Heart right ventricle (tissue), 16 donors: ENCODE results near the gene ALPP. TPM values are rescaled to one million over a fixed set of nuclear protein-coding genes. Genes with fewer than 3 reads are reported as not detected.
A peak's percentile ranks its signal among the peaks of the same experiment; 100 is the strongest.
"Not testable (repeated sequence)": the region's sequence is repeated elsewhere in the genome, so short reads cannot be mapped to it uniquely, and the experiment has no call there.

Source experiments
- ATAC-seq, 8 donors: fragments of 200-7000 bp; cut with Tn5 transposase; one replicate each; pipeline ENCODE4 v1.9.1; 2020; ENCODE audit warnings: mild to moderate bottlenecking in 8 of 8, moderate library complexity in 8 of 8, moderate number of reproducible peaks in 1 of 8
- DNase-seq, 2 donors: peaks; one replicate each; pipeline ENCODE4 v3.0.0-alpha.2; 2020
- H3K27ac ChIP-seq, 10 donors: fragments of 200-600 bp; sonication (generic) in 2 of 10; one replicate each; pipeline versions ENCODE4 v1.5.0 to v1.8.0; 2020 to 2022; ENCODE audit warnings: mild to moderate bottlenecking in 3 of 10
- H3K27me3 ChIP-seq, 7 donors: fragments of 200-600 bp; one replicate each; pipeline ENCODE4 v1.8.0; 2021 to 2022; ENCODE audit warnings: mild to moderate bottlenecking in 2 of 7
- H3K36me3 ChIP-seq, 9 donors: fragments of 200-600 bp; sonication (generic) in 1 of 9; one replicate each; pipeline versions ENCODE4 v1.5.0 to v1.8.0; 2020 to 2022; ENCODE audit warnings: mild to moderate bottlenecking in 2 of 9
- H3K4me1 ChIP-seq, 9 donors: fragments of 200-600 bp; sonication (generic) in 1 of 9; one replicate each; pipeline versions ENCODE4 v1.5.0 to v1.8.0; 2020 to 2022; ENCODE audit warnings: mild to moderate bottlenecking in 4 of 9
- H3K4me3 ChIP-seq, 10 donors: fragments of 200-600 bp; sonication (generic) in 2 of 10; one replicate each; pipeline versions ENCODE4 v1.5.0 to v1.8.0; 2020 to 2022; ENCODE audit warnings: mild to moderate bottlenecking in 7 of 10, moderate library complexity in 2 of 10
- H3K9me3 ChIP-seq, 11 donors: fragments of 200-600 bp in 10 of 11; sonication (generic) in 2 of 11; one replicate each; pipeline versions ENCODE4 v1.5.0 to v1.8.0; 2013 to 2022; ENCODE audit warnings: mild to moderate bottlenecking in 2 of 11, control low read depth in 1 of 11, moderate library complexity in 1 of 11
- WGBS, 2 donors: extraction: QIAGEN DNeasy Blood & Tissue Kit; methylation state at CpG; one replicate each; pipeline ENCODE4 v1.1.7; 2013; ENCODE audit warnings: inconsistent platforms in 1 of 2; 5-methylcytosine and 5-hydroxymethylcytosine counted together
- intact Hi-C, 10 donors: fragments of 100-400 bp; cut with DNase I; formaldehyde crosslinking; loops; one replicate each; pipeline versions ENCODE4 v1.11.1 to v1.14.2; 2022
- polyA plus RNA-seq, 2 donors: library from polyadenylated mRNA; stranded (reverse); fragments of 200-250 nt; gene quantifications; one replicate each; pipeline ENCODE4 v1.2.3, GENCODE V29; 2013
- total RNA-seq, 10 donors: library from RNA; stranded (reverse); fragmentation: NEBNext Ultra II Directional in 3 of 10; extraction: Animal tissue kit (Norgen Biotek cat#: 25700) in 3 of 10; gene quantifications; one replicate each; pipeline versions ENCODE4 v1.2.1 to v1.2.4, GENCODE V29; 2021 to 2023
- TF ChIP-seq, protein P1 (sequence below), 9 donors: fragments of 200-600 bp; sonication (generic) in 2 of 9; IDR thresholded peaks; one replicate each; pipeline versions ENCODE4 v1.5.0 to v1.8.0; 2021 to 2022; ENCODE audit warnings: antibody characterized with exemption in 9 of 9, mild to moderate bottlenecking in 5 of 9, moderate library complexity in 1 of 9
- donor health status: Arrhythmogenic right ventricular cardiomyopathy.
- donor health status: ischemic (EF 13 %, LVEDD 7.1; RV severe dilation, severe dysfunction).
- donor health status: healthy with polysubstance abuse.
- donor health status: DM: no; HTN: yes; CAD: no.
- donor health status: DM: no; HTN: no; CAD: no.
- donor health status: ischemic (EF 25% LVEDD 6.9; RV normal size, moderate dysfunction).
- donor health status: ischemic (EF 25% LVEDD 5.7; RV mildly dilated, moderate dysfunction).
- donor health status: healthy.
- donor health status: DM: yes; HTN: yes; CAD: no.
- donor health status: Ischemic cardiomyopathy.
- donor health status: ischemic (EF 35%, LVEDD 5.7; RV mildly dilated, moderate dysfunction).
- donor health status: nonischemic (EF 11% LVEDD 7.7; RV severe dilation, severe dysfunction).
- donor health status: DM: yes; HTN: yes; CAD: no.
- donor health status: PGD.
- donor health status: ischemic (EF 29% LVEDD 5.4; RV normal size, mild dysfunction).
- donor health status: nonischemic (EF 23%, LVEDD 6.1; RV moderate dilation, normal function).

The ALPP gene
- total and polyA plus RNA-seq, 12 donors = not detected

DNA sequence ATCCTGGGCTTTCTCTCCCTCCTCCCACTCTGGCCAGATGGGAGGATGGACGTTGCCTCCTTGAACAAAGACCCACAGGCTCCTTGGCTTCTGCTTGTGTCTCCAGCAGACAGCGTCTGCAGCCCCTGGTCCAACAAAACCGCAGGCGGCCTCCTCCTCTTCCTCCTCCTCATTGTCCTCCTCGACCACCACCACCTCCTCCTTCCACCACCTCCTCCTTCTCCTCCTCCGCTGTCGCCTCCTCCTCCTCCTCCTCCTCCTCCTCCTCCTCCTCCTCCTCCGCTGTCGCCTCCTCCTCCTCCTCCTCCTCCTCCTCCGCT is 45.7 kb upstream of the ALPP start:
- DNase-seq = no peak
- no peak for ATAC-seq
- intact Hi-C loops = loop anchor here in 1 of 10 donors (10.0 kb wide), 1 partner anchor 102 kb away; no protein-coding TSS in a partner anchor

DNA sequence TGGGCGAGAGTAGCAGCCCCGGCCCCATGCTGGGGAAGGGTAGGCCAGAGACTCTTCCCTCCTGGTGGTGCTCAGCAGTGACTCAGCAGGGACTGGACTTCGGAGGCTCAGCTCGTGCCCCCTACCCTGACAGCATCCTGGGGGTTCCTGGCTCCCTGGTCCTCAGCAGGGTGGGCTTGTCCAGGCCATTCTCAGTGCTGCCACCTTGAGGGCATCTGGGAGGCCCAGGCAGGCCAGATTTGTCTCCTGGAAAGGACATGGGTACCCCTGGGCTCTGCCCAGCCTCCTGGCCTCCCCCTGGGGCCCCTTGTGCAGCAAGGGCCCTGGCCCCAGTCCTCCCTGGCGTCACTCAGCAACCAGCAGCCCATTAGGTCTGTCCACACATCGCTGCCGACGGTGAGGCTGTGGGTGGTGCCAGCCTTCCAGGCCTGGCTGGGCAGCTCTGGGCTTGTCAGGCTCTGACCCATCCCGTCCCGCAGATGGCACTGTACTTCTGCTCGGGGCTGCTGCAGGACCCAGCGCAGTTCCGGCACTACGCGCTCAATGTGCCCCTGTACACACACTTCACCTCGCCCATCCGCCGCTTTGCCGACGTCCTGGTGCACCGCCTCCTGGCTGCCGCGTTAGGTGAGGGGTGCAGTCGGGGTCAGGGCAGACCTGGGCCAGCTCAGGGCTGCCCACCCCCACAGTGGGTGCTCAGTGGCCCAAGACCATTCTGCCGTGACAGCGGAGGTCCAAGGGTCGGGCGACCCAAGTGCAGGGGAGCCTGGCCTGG is 45.0 kb upstream of the ALPP start:
- 94 to 97% methylated on average over 27 to 28 of the region's 28 CpGs for WGBS, 2 donors
- no peaks in the 10 kb centered on the region for H3K9me3 ChIP-seq
- intact Hi-C loops = loop anchor here in 1 of 10 donors (10.0 kb wide), 1 partner anchor 101 kb away; no protein-coding TSS in a partner anchor
- TF ChIP-seq, protein P1, sequence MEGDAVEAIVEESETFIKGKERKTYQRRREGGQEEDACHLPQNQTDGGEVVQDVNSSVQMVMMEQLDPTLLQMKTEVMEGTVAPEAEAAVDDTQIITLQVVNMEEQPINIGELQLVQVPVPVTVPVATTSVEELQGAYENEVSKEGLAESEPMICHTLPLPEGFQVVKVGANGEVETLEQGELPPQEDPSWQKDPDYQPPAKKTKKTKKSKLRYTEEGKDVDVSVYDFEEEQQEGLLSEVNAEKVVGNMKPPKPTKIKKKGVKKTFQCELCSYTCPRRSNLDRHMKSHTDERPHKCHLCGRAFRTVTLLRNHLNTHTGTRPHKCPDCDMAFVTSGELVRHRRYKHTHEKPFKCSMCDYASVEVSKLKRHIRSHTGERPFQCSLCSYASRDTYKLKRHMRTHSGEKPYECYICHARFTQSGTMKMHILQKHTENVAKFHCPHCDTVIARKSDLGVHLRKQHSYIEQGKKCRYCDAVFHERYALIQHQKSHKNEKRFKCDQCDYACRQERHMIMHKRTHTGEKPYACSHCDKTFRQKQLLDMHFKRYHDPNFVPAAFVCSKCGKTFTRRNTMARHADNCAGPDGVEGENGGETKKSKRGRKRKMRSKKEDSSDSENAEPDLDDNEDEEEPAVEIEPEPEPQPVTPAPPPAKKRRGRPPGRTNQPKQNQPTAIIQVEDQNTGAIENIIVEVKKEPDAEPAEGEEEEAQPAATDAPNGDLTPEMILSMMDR (IDR thresholded peaks at IDR 0.05) = peak in 5 of 9 donors; percentile 17 to 37 (median 27)
- H3K4me1 ChIP-seq = peaks cover 0 to 6% (median 0%) of the 10 kb centered on the region in 9 donors
- no peak for ATAC-seq
- H3K4me3 ChIP-seq = no peak overlapping the region
- no peak overlapping the region for H3K27ac ChIP-seq
- no peaks in the 10 kb centered on the region for H3K27me3 ChIP-seq
- DNase-seq = no peak
- peaks cover 0 to 27% (median 0%) of the 10 kb centered on the region in 9 donors for H3K36me3 ChIP-seq

More for the DNA sequence above, 45.7 kb upstream of the ALPP start:
- peaks cover 0 to 27% (median 0%) of the 10 kb centered on the region in 9 donors for H3K36me3 ChIP-seq
- H3K9me3 ChIP-seq = no peaks in the 10 kb centered on the region
- H3K4me3 ChIP-seq = no peak overlapping the region
- WGBS, 2 donors = 85 to 88% methylated on average over 4 to 8 of the region's 10 CpGs
- H3K4me1 ChIP-seq = peaks cover 0 to 6% (median 0%) of the 10 kb centered on the region in 9 donors
- no peak overlapping the region for H3K27ac ChIP-seq
- TF ChIP-seq, protein P1 (IDR thresholded peaks at IDR 0.05) = no peak
- no peaks in the 10 kb centered on the region for H3K27me3 ChIP-seq

GRCh38 chr2:232334136-232334884 is 44.2 kb upstream of the ALPP start:
- H3K27me3 ChIP-seq, H3K9me3 ChIP-seq, ATAC-seq, H3K4me3 ChIP-seq, DNase-seq, H3K27ac ChIP-seq, H3K4me1 ChIP-seq: not testable (repeated sequence)
- intact Hi-C loops = loop anchor here in 1 of 10 donors (10.0 kb wide), 1 partner anchor 100 kb away; no protein-coding TSS in a partner anchor
- 93 to 97% methylated on average over 29 to 31 of the region's 33 CpGs for WGBS, 2 donors
- H3K36me3 ChIP-seq = peaks cover 0 to 27% (median 0%) of the 10 kb centered on the region in 9 donors

DNA sequence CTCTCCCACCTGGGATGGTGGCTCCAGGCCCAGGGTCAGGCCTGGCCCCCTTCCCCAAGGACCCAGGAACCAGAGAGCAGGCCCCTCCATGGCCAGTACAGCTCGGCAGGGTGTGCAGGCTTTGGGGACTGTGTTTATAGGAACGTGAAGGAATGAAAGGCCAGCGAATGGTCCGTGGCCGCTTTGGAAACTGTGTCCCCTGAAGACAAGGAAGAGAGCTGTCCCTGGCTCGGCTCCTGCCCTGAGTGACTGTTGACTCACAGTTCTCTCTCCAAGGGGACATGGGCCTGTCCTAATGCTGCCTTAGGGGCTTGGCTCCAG is 43.7 kb upstream of the ALPP start:
- ATAC-seq, H3K27ac ChIP-seq, H3K4me1 ChIP-seq, DNase-seq, H3K4me3 ChIP-seq, H3K9me3 ChIP-seq, H3K27me3 ChIP-seq: not testable (repeated sequence)
- peaks cover 0 to 27% (median 0%) of the 10 kb centered on the region in 9 donors for H3K36me3 ChIP-seq
- intact Hi-C loops = loop anchor here in 1 of 10 donors (10.0 kb wide), 1 partner anchor 100 kb away; no protein-coding TSS in a partner anchor
- WGBS, 2 donors = 91 to 100% methylated on average over 5 to 6 of the region's 6 CpGs

DNA sequence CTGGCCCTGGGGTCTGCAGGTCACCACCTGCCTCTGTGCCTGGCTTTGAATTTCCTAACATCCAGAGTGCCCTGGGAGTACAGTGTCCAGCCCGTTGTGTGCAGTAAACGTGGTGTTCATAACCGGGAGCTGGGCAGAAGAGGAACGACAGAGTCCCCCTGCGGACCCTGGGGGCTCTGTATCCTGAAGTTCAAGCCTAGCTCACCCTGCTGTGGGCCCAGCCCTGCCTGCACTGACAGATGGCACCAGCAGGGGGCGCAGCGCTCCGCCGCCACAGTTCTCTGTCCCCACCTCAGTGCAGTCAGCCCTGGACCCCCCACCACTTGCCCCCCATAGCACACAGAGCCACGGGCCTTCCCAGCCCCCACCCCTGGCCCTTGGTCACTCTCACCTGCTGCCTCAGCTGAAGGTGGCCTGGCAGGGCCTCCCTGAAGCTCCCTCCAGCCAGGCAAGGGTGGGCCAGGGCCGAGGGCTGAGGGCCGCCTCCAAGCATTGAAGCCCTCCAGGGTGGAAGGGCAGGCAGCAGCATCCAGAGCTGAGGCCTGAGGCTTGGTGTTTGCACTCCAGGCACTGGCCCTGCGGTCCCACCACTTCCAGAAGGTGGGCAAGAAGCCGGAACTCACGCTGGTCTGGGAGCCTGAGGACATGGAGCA is 43.2 kb upstream of the ALPP start:
- intact Hi-C loops = loop anchor here in 1 of 10 donors (10.0 kb wide), 1 partner anchor 99 kb away; no protein-coding TSS in a partner anchor

More for the DNA sequence above, 43.2 kb upstream of the ALPP start:
- H3K27ac ChIP-seq, H3K27me3 ChIP-seq, H3K4me1 ChIP-seq, DNase-seq, H3K4me3 ChIP-seq, H3K9me3 ChIP-seq: not testable (repeated sequence)
- H3K36me3 ChIP-seq = peaks cover 0 to 27% (median 0%) of the 10 kb centered on the region in 9 donors
- 61 to 62% methylated on average over 15 of the region's 15 CpGs for WGBS, 2 donors
- TF ChIP-seq, protein P1 (IDR thresholded peaks at IDR 0.05) = peak; percentile 22 to 69 (median 56)
- ATAC-seq = peak in 3 of 8 donors; percentile 22 to 29 (median 28)
